ENCODE data around the gene AGAP4. TPM values are rescaled to one million over a fixed set of nuclear protein-coding genes. Genes with fewer than 3 reads are reported as not detected.

The AGAP4 gene
- total and polyA plus RNA-seq, 8 donors: 4.0 to 195 (median 14.0) TPM

Small RNA genes lying within 50 kb of the gene (small RNA-seq; reads per million reads assigned to genes)
- gene AC012044.1 (0 reads per million in 4 donors), gene RNA5SP310 (0 reads per million in 4 donors)

Other genes starting within 250 kb of the AGAP4 start
- gene ZFAND4, start 174.7 kb downstream of the AGAP4 start, total RNA-seq: 100 to 1,000 TPM in 1 of 5 donors, 10 to 100 TPM in 2, 1 to 10 TPM in 2; 3.5 to 179 (median 19.0) TPM
- gene ZFAND4, start 174.7 kb downstream of the AGAP4 start, polyA plus RNA-seq: 1 to 10 TPM; 3.2 to 6.4 (median 3.7) TPM
- gene WASHC2C, start 120.2 kb downstream of the AGAP4 start, total RNA-seq: 10 to 100 TPM; 25.0 to 73.9 (median 31.9) TPM
- gene WASHC2C, start 120.2 kb downstream of the AGAP4 start, polyA plus RNA-seq: 10 to 100 TPM in 2 of 3 donors, 1 to 10 TPM in 1; 9.5 to 14.8 (median 13.2) TPM
- 100 to 1,000 TPM in 1 of 5 donors, 10 to 100 TPM in 4; 20.5 to 111 (median 59.5) TPM for gene TIMM23, start 125.0 kb upstream of the AGAP4 start, total RNA-seq
- 10 to 100 TPM; 49.9 to 59.5 (median 54.1) TPM for gene TIMM23, start 125.0 kb upstream of the AGAP4 start, polyA plus RNA-seq
- 100 to 1,000 TPM in 3 of 5 donors, 10 to 100 TPM in 2; 65.8 to 260 (median 111) TPM for gene NCOA4, start 183.1 kb upstream of the AGAP4 start, total RNA-seq
- 10 to 100 TPM; 35.7 to 79.1 (median 56.5) TPM for gene NCOA4, start 183.1 kb upstream of the AGAP4 start, polyA plus RNA-seq
- gene MSMB, start 198.8 kb upstream of the AGAP4 start, total RNA-seq: 100 to 1,000 TPM in 1 of 5 donors, 10 to 100 TPM in 1, not detected in 3; 41.6 to 130 TPM
- gene MSMB, start 198.8 kb upstream of the AGAP4 start, polyA plus RNA-seq: 10 to 100 TPM in 2 of 3 donors, not detected in 1; 19.0 to 65.5 TPM